Measurements from ENCODE around the gene NIPBL. TPM values are rescaled to one million over a fixed set of nuclear protein-coding genes. Genes with fewer than 3 reads are reported as not detected.

NIPBL gene
- total and polyA plus RNA-seq, 2 of the 13 experiments (the other 11 are each of a cell fraction or from before 2014, with no cell fraction given) = 12.3 to 32.3 TPM

- TF ChIP-seq ZNF710 (CRISPR knock-in tag; IDR thresholded peaks at IDR 0.05; ENCODE audit: borderline replicate concordance) (0 out of 2 replicates have a peak, but pooled peaks have one; percentile 31), ZBTB37 (CRISPR knock-in tag; IDR thresholded peaks at IDR 0.05) (no peak), ZNF264 (CRISPR knock-in tag; IDR thresholded peaks at IDR 0.05) (0 out of 2 replicates have a peak, but pooled peaks have one; percentile 56), SNAI1 (CRISPR knock-in tag; IDR thresholded peaks at IDR 0.05; ENCODE audit: borderline replicate concordance) (peak; percentile 78; the same call in 1 of the 2 replicates), DMAP1 (CRISPR knock-in tag; IDR thresholded peaks at IDR 0.05) (peak; percentile 58; the same call in 1 of the 2 replicates), ZBTB7B (CRISPR knock-in tag; IDR thresholded peaks at IDR 0.05) (0 out of 2 replicates have a peak, but pooled peaks have one; percentile 35), CEBPZ (IDR thresholded peaks at IDR 0.05; ENCODE audit: low read length) (no peak), KMT2B (CRISPR knock-in tag; IDR thresholded peaks at IDR 0.05) (peak; percentile 60; the same call in 1 of the 2 replicates), ZBED4 (CRISPR knock-in tag; IDR thresholded peaks at IDR 0.05; ENCODE audit: borderline replicate concordance) (0 out of 2 replicates have a peak, but pooled peaks have one; percentile 14), ARID5B (CRISPR knock-in tag; IDR thresholded peaks at IDR 0.05) (peak; percentile 42; the same call in 1 of the 2 replicates), RXRA (CRISPR knock-in tag; IDR thresholded peaks at IDR 0.05) (0 out of 2 replicates have a peak, but pooled peaks have one; percentile 22), KLF16 (CRISPR knock-in tag; IDR thresholded peaks at IDR 0.05) (0 out of 4 replicates have a peak, but pooled peaks of 1 of the 2 experiments have one; percentile 18), GABPB1 (CRISPR knock-in tag; IDR thresholded peaks at IDR 0.05) (peak; percentile 44), EED (CRISPR knock-in tag; IDR thresholded peaks at IDR 0.05) (peak; percentile 69; the same call in 1 of the 2 replicates)
These were observed 725 bp upstream of the NIPBL start (continued) for GRCh38 chr5:36875790-36876298.

All from HepG2 (cell line).